Gastroesophageal sphincter (tissue), 4 donors: ENCODE data around the gene WDR35. TPM values are rescaled to one million over a fixed set of nuclear protein-coding genes. Genes with fewer than 3 reads are reported as not detected.

Experiments used
- ATAC-seq: fragments of 150-250 bp; one replicate; pipeline ENCODE4 v1.9.1; 2016; ENCODE audit warnings: mild to moderate bottlenecking, moderate library complexity
- H3K27ac ChIP-seq, 4 donors: fragments of 200-600 bp; sonication (generic) in 3 of 4; 1 replicate in 3 of 4; 2 replicates in 1 of 4; pipeline ENCODE4 v1.5.1; 2016 to 2019
- H3K27me3 ChIP-seq: fragments of 200-600 bp; sonication (generic); one replicate; pipeline ENCODE4 v1.5.1; 2019
- H3K36me3 ChIP-seq, 2 donors: fragments of 200-600 bp; sonication (generic); one replicate each; pipeline ENCODE4 v1.5.1; 2019; ENCODE audit warnings: control low read depth in 1 of 2
- H3K4me1 ChIP-seq, 3 donors: fragments of 200-600 bp; sonication (generic); 1 replicate in 2 of 3; 2 replicates in 1 of 3; pipeline ENCODE4 v1.5.1; 2016 to 2019; ENCODE audit warnings: control low read depth in 2 of 3
- H3K4me3 ChIP-seq, 2 donors: fragments of 200-600 bp; sonication (generic); one replicate each; pipeline ENCODE4 v1.5.1; 2019; ENCODE audit warnings: mild to moderate bottlenecking in 1 of 2, moderate library complexity in 1 of 2
- H3K9me3 ChIP-seq, 3 donors: fragments of 200-600 bp; sonication (generic); one replicate each; pipeline ENCODE4 v1.5.1; 2017 to 2019; ENCODE audit warnings: control low read depth in 2 of 3
- EP300 ChIP-seq: sonication (generic); formaldehyde crosslinking; IDR thresholded peaks from one replicate; pipeline ENCODE4 v1.6.1; 2017; ENCODE audit warnings: antibody characterized with exemption, mild to moderate bottlenecking
- POLR2A ChIP-seq, 2 donors: fragments of 450-650 bp; IDR thresholded peaks; one replicate each; pipeline ENCODE4 v1.6.1; 2017; ENCODE audit warnings: antibody characterized with exemption in 2 of 2, mild to moderate bottlenecking in 2 of 2, moderate library complexity in 1 of 2
- POLR2AphosphoS5 ChIP-seq: sonication (generic); formaldehyde crosslinking; IDR thresholded peaks from one replicate; pipeline ENCODE4 v1.6.1; 2017; ENCODE audit warnings: antibody characterized with exemption
- WGBS, 2 donors: methylation state at CpG; one replicate each; pipeline ENCODE4 v1.1.5; 2018; ENCODE audit warnings: low coverage in 1 of 2; 5-methylcytosine and 5-hydroxymethylcytosine counted together
- total RNA-seq, 4 donors: library from RNA; depleted of rRNA; stranded (reverse); fragments of >200 nt; gene quantifications; one replicate each; pipeline ENCODE4 v1.1.0, GENCODE V29; 2016
- TF ChIP-seq, protein P1 (sequence below), 4 experiments: fragments of 200-600 bp in 2 of 4; fragments of 450-650 bp in 2 of 4; sonication (generic) in 1 of 4; IDR thresholded peaks; one replicate each; pipeline ENCODE4 v1.5.1; 2017 to 2019; ENCODE audit warnings: antibody characterized with exemption in 4 of 4, mild to moderate bottlenecking in 2 of 4, moderate library complexity in 2 of 4

Gene WDR35
- total RNA-seq, 4 donors from 2014 or later, result 10.1 to 22.2 (median 17.7) TPM

GRCh38 chr2:20011276-20012031 lies 21.5 kb upstream of the WDR35 start:
- Histone ChIP-seq H3K36me3 (no peaks in the 10 kb centered on the region), H3K27me3 (peaks cover 21% of the 10 kb centered on the region), H3K4me3 (peak overlapping the region in 1 of 2 donors; percentile 64), H3K27ac (no peak overlapping the region), H3K9me3 (no peaks in the 10 kb centered on the region), H3K4me1 (peaks cover 0 to 20% (median 6%) of the 10 kb centered on the region in 3 donors)
- 94 to 97% methylated on average over 3 to 5 of the region's 14 CpGs for WGBS, 2 donors
- TF ChIP-seq, protein P1, sequence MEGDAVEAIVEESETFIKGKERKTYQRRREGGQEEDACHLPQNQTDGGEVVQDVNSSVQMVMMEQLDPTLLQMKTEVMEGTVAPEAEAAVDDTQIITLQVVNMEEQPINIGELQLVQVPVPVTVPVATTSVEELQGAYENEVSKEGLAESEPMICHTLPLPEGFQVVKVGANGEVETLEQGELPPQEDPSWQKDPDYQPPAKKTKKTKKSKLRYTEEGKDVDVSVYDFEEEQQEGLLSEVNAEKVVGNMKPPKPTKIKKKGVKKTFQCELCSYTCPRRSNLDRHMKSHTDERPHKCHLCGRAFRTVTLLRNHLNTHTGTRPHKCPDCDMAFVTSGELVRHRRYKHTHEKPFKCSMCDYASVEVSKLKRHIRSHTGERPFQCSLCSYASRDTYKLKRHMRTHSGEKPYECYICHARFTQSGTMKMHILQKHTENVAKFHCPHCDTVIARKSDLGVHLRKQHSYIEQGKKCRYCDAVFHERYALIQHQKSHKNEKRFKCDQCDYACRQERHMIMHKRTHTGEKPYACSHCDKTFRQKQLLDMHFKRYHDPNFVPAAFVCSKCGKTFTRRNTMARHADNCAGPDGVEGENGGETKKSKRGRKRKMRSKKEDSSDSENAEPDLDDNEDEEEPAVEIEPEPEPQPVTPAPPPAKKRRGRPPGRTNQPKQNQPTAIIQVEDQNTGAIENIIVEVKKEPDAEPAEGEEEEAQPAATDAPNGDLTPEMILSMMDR (IDR thresholded peaks at IDR 0.05), result no peak
- no peak for TF ChIP-seq EP300
- TF ChIP-seq POLR2A (IDR thresholded peaks at IDR 0.05), result no peak
- no peak for TF ChIP-seq POLR2AphosphoS5
- ATAC-seq, result no peak

DNA sequence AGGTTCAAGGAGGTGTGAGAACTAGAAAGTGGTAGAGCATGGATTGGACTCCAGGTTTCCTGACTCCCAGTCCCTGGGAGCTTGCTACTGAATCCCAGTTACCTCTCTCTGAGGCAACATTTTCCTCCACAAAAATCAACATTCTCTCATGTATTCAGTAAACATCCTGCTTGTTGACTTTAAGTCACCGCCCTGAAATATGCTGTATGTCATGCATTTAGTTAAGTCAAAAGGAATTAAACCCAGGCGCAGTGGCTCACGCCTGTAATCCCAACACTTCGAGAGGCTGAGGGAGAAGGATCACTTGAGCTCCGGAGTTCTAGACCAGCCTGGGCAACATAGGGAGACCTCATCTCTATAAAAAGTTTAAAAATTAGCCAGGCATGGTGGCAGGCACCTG lies 18.8 kb upstream of the WDR35 start:
- peaks cover 24% of the 10 kb centered on the region for H3K27me3 ChIP-seq
- 84 to 100% methylated on average over 1 to 5 of the region's 5 CpGs for WGBS, 2 donors
- peaks cover 0 to 20% (median 6%) of the 10 kb centered on the region in 3 donors for H3K4me1 ChIP-seq
- H3K27ac ChIP-seq, result no peak overlapping the region
- H3K36me3 ChIP-seq, result no peaks in the 10 kb centered on the region
- TF ChIP-seq, protein P1 (IDR thresholded peaks at IDR 0.05), result no peak
- TF ChIP-seq EP300, result no peak
- no peak for TF ChIP-seq POLR2AphosphoS5
- TF ChIP-seq POLR2A (IDR thresholded peaks at IDR 0.05), result no peak
- no peak for ATAC-seq
- H3K4me3 ChIP-seq, result no peak overlapping the region
- no peaks in the 10 kb centered on the region for H3K9me3 ChIP-seq

GRCh38 chr2:20005891-20006470 lies 16.1 kb upstream of the WDR35 start:
- TF ChIP-seq EP300 (no peak), POLR2A (IDR thresholded peaks at IDR 0.05) (no peak), POLR2AphosphoS5 (no peak)
- TF ChIP-seq, protein P1 (IDR thresholded peaks at IDR 0.05), result no peak
- H3K27ac ChIP-seq, result no peak overlapping the region
- ATAC-seq, result no peak
- peaks cover 24% of the 10 kb centered on the region for H3K27me3 ChIP-seq
- no peaks in the 10 kb centered on the region for H3K4me1 ChIP-seq
- no peaks in the 10 kb centered on the region for H3K9me3 ChIP-seq
- WGBS, 2 donors, result 89 to 92% methylated on average over 5 to 6 of the region's 17 CpGs
- H3K4me3 ChIP-seq, result no peak overlapping the region
- H3K36me3 ChIP-seq, result no peaks in the 10 kb centered on the region

DNA sequence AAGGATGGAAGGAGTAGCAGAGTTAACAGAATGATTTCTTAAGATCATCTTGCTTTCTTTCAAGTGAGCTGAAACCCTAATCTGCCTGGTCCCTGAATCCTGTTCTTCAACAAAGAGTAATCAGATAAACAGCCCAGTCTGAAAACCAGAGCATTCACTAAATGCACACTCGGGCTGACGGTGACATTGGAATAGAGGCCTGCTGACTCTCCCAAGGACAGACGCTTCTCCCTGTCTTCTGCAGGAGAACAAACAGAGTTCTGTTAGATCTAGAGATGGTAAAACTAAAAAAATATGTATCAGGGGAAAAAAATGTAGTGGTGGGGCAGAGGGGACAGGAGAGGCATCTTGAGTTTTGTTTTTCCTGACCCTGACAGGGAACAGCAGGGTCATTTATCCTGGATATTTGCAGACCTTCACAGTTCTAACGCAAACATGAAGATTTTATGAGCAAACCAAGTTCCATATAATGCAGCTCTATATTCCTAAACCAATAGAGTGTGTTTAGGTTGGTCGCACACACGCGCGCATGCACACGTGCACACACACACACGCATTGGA lies 15.2 kb upstream of the WDR35 start:
- no peak for ATAC-seq
- Histone ChIP-seq H3K9me3 (no peaks in the 10 kb centered on the region), H3K4me3 (no peak overlapping the region), H3K27ac (no peak overlapping the region), H3K4me1 (no peaks in the 10 kb centered on the region), H3K27me3 (peaks cover 24% of the 10 kb centered on the region), H3K36me3 (no peaks in the 10 kb centered on the region)
- no peak for TF ChIP-seq POLR2A (IDR thresholded peaks at IDR 0.05)
- WGBS, 2 donors, result 87 to 90% methylated on average over 8 to 10 of the region's 10 CpGs

- 85% methylated on average over 2 of the region's 2 CpGs for WGBS, 2 donors
- TF ChIP-seq EP300 (no peak), POLR2A (IDR thresholded peaks at IDR 0.05) (no peak), POLR2AphosphoS5 (no peak)
- TF ChIP-seq, protein P1 (IDR thresholded peaks at IDR 0.05), result no peak
- Histone ChIP-seq H3K4me3 (no peak overlapping the region), H3K4me1 (no peaks in the 10 kb centered on the region), H3K36me3 (no peaks in the 10 kb centered on the region), H3K27me3 (peaks cover 2% of the 10 kb centered on the region), H3K9me3 (no peaks in the 10 kb centered on the region), H3K27ac (no peak overlapping the region)
- ATAC-seq, result no peak
These were observed 11.5 kb upstream of the WDR35 start for GRCh38 chr2:20001361-20001863.
